Measurements from ENCODE around the gene GPHN. TPM values are rescaled to one million over a fixed set of nuclear protein-coding genes. Genes with fewer than 3 reads are reported as not detected.

Gene GPHN
- total RNA-seq, 1 experiment from 2014 or later, result 34.9 TPM

DNA sequence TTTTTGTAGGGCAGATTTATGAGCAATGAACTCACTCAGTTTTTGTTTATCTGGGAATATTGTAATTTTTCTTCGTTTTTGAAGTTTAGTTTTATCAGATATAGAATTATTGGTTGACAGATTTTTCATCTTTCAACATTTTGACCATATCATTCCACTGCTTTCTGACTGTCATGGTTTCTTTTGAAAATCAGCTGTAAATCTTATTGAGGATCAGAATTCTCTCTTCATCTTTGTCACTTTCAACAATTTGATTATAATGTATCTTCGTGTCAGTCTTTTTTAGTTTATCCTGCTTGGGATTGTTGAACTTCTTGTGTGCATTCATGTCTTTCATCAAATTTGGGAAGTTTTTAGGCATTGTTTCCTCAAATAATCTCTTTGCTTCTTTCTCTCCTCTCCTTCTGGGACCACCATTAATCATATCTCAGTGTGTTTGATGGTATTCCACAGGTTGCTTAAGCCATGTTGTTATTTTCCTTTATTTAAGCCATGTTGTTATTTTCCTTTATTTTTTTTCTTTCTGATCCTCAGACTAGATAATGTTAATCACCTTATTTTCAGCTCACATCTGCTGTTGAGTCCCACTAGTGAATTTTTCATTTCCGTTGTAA, 451.6 kb downstream of the GPHN start:
- H3K4me3 Mint-ChIP-seq (ENCODE audit: low read depth, unreplicated experiment), result no peak overlapping the region
- intact Hi-C loops (cut with micrococcal nuclease; ENCODE audit: unreplicated experiment), result no loop called here
- H3K27me3 Mint-ChIP-seq (ENCODE audit: unreplicated experiment), result no peaks in the 10 kb centered on the region
- H3K4me1 Mint-ChIP-seq (ENCODE audit: low read depth, unreplicated experiment), result no peaks in the 10 kb centered on the region
- no peaks in the 10 kb centered on the region for H3K36me3 Mint-ChIP-seq (ENCODE audit: insufficient read depth, unreplicated experiment)
- BruUV-seq (replicated peaks), result no TSS peak
- TF ChIP-seq CTCF (IDR thresholded peaks at IDR 0.05; ENCODE audit: unreplicated experiment), result no peak
- no peak for DNase-seq
- peaks cover 9% of the 10 kb centered on the region for H3K9me3 Mint-ChIP-seq (ENCODE audit: low read depth, unreplicated experiment)
- CTCF ChIA-PET, result no interaction called here
- no peak overlapping the region for H3K27ac Mint-ChIP-seq (ENCODE audit: unreplicated experiment)

DNA sequence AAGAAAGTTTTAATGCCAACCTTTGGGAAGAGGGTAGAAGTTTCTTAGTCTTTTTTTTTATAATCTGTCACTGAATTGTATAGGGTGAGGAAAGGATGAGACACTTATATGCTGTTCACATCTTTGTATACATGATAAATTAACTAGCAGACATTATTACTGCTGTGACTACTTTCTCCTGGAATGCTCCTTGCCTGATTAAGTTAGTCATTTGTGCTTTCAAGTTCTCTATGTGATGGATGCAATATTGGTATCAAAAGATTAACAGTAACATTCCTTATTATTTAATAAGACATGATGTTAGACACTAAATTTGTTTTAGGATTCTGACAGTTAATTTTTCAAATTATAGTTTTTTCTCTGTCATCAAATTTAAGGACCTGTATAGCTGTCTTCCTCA, 457.9 kb downstream of the GPHN start:
- CTCF ChIA-PET, result no interaction called here
- no peak for DNase-seq
- H3K4me1 Mint-ChIP-seq (ENCODE audit: low read depth, unreplicated experiment), result no peaks in the 10 kb centered on the region
- intact Hi-C loops (cut with micrococcal nuclease; ENCODE audit: unreplicated experiment), result no loop called here
- no peaks in the 10 kb centered on the region for H3K9me3 Mint-ChIP-seq (ENCODE audit: low read depth, unreplicated experiment)
- BruUV-seq (replicated peaks), result no TSS peak
- no peaks in the 10 kb centered on the region for H3K27me3 Mint-ChIP-seq (ENCODE audit: unreplicated experiment)
- TF ChIP-seq CTCF (IDR thresholded peaks at IDR 0.05; ENCODE audit: unreplicated experiment), result no peak
- no peak overlapping the region for H3K4me3 Mint-ChIP-seq (ENCODE audit: low read depth, unreplicated experiment)
- no peak overlapping the region for H3K27ac Mint-ChIP-seq (ENCODE audit: unreplicated experiment)
- H3K36me3 Mint-ChIP-seq (ENCODE audit: insufficient read depth, unreplicated experiment), result no peaks in the 10 kb centered on the region

- Mint-ChIP-seq H3K27ac (ENCODE audit: unreplicated experiment) (no peak overlapping the region), H3K36me3 (ENCODE audit: insufficient read depth, unreplicated experiment) (no peaks in the 10 kb centered on the region), H3K9me3 (ENCODE audit: low read depth, unreplicated experiment) (no peaks in the 10 kb centered on the region), H3K27me3 (ENCODE audit: unreplicated experiment) (no peaks in the 10 kb centered on the region), H3K4me3 (ENCODE audit: low read depth, unreplicated experiment) (no peak overlapping the region), H3K4me1 (ENCODE audit: low read depth, unreplicated experiment) (no peaks in the 10 kb centered on the region)
- DNase-seq, result no peak
- CTCF ChIA-PET, result interaction anchor here (0.7 kb wide), 1 partner anchor 45 kb away, joined by 5 read pairs; no protein-coding TSS in a partner anchor
- intact Hi-C loops (cut with micrococcal nuclease; ENCODE audit: unreplicated experiment), result no loop called here
- TF ChIP-seq CTCF (IDR thresholded peaks at IDR 0.05; ENCODE audit: unreplicated experiment), result no peak
- BruUV-seq (replicated peaks), result no TSS peak
Observed at GRCh38 chr14:66972469-66972868, 464.5 kb downstream of the GPHN start.

GRCh38 chr14:66974397-66975025, 466.6 kb downstream of the GPHN start:
- CTCF ChIA-PET, result interaction anchor here (0.6 kb wide), 1 partner anchor 1487 kb away, joined by 3 read pairs; no protein-coding TSS in a partner anchor

More at GRCh38 chr14:66974397-66975025, 466.6 kb downstream of the GPHN start:
- Mint-ChIP-seq H3K27ac (ENCODE audit: unreplicated experiment) (no peak overlapping the region), H3K36me3 (ENCODE audit: insufficient read depth, unreplicated experiment) (no peaks in the 10 kb centered on the region), H3K27me3 (ENCODE audit: unreplicated experiment) (no peaks in the 10 kb centered on the region), H3K4me1 (ENCODE audit: low read depth, unreplicated experiment) (no peaks in the 10 kb centered on the region), H3K4me3 (ENCODE audit: low read depth, unreplicated experiment) (no peak overlapping the region), H3K9me3 (ENCODE audit: low read depth, unreplicated experiment) (no peaks in the 10 kb centered on the region)
- intact Hi-C loops (cut with micrococcal nuclease; ENCODE audit: unreplicated experiment), result no loop called here
- no peak for DNase-seq
- BruUV-seq (replicated peaks), result no TSS peak
- TF ChIP-seq CTCF (IDR thresholded peaks at IDR 0.05; ENCODE audit: unreplicated experiment), result no peak

Measured in Calu3 (cell line).